Ascending aorta (tissue), 2 donors: ENCODE results near the gene GOLGA7B. TPM values are rescaled to one million over a fixed set of nuclear protein-coding genes. Genes with fewer than 3 reads are reported as not detected.

Experiments used
- DNase-seq, 2 donors: peaks; one replicate each; pipeline ENCODE4 v3.0.0-alpha.2; 2019; ENCODE audit warnings: low spot score in 2 of 2
- H3K27ac ChIP-seq, 2 donors: fragments of 200-600 bp; sonication (generic); one replicate each; pipeline ENCODE4 v1.5.1; 2016 to 2017; ENCODE audit warnings: mild to moderate bottlenecking in 1 of 2
- H3K27me3 ChIP-seq: fragments of 200-600 bp; sonication (generic); one replicate; pipeline ENCODE4 v1.5.1; 2017
- H3K36me3 ChIP-seq, 2 donors: fragments of 200-600 bp; sonication (generic); one replicate each; pipeline ENCODE4 v1.5.1; 2016
- H3K4me1 ChIP-seq, 2 donors: fragments of 200-600 bp; sonication (generic); one replicate each; pipeline ENCODE4 v1.5.1; 2016 to 2017; ENCODE audit warnings: mild to moderate bottlenecking in 1 of 2
- H3K4me3 ChIP-seq, 2 donors: fragments of 200-600 bp; sonication (generic); one replicate each; pipeline ENCODE4 v1.5.1; 2016 to 2017; ENCODE audit warnings: mild to moderate bottlenecking in 1 of 2
- H3K9me3 ChIP-seq, 2 donors: fragments of 200-600 bp; sonication (generic); one replicate each; pipeline ENCODE4 v1.5.1; 2016
- CTCF ChIP-seq, 3 experiments: fragments of 200-600 bp in 2 of 3; fragments of 450-650 bp in 1 of 3; sonication (generic) in 2 of 3; IDR thresholded peaks; one replicate each; pipeline ENCODE4 v1.5.1; 2016 to 2019; ENCODE audit warnings: antibody characterized with exemption in 3 of 3, mild to moderate bottlenecking in 1 of 3, moderate library complexity in 1 of 3
- intact Hi-C: fragments of 100-400 bp; cut with DNase I; formaldehyde crosslinking; loops from one replicate; pipeline ENCODE4 v1.15.1; 2023
- total RNA-seq: library from RNA; depleted of rRNA; stranded (reverse); fragments of >200 nt; gene quantifications from one replicate; pipeline ENCODE4 v1.1.0, GENCODE V29; 2016

GOLGA7B gene
- total RNA-seq, result 0.11 TPM

- TF ChIP-seq CTCF (IDR thresholded peaks at IDR 0.05), result no peak
- Histone ChIP-seq H3K4me1 (peaks cover 2 to 4% of the 10 kb centered on the region in 2 donors), H3K9me3 (no peaks in the 10 kb centered on the region), H3K36me3 (no peaks in the 10 kb centered on the region), H3K4me3 (peak within 1 kb of the TSS; percentile 58 to 71), H3K27me3 (no peaks in the 10 kb centered on the region), H3K27ac (no peak within 1 kb of the TSS)
- intact Hi-C loops, result no loop called here
- no peak for DNase-seq
Observed at GRCh38 chr10:97849687-97850402, at the start of gene GOLGA7B. GOLGA7B (plus strand) TSS chr10:97849843; CDS start chr10:97850304, 461 bp downstream.

GRCh38 chr10:97800474-97800873 is 49.2 kb upstream of the GOLGA7B start:
- intact Hi-C loops, result no loop called here
- no peaks in the 10 kb centered on the region for H3K27me3 ChIP-seq
- no peaks in the 10 kb centered on the region for H3K4me1 ChIP-seq
- H3K36me3 ChIP-seq, result no peaks in the 10 kb centered on the region
- no peak overlapping the region for H3K4me3 ChIP-seq
- no peak for TF ChIP-seq CTCF (IDR thresholded peaks at IDR 0.05)
- no peak for DNase-seq
- H3K27ac ChIP-seq, result no peak overlapping the region
- peaks cover 0 to 15% of the 10 kb centered on the region in 2 donors for H3K9me3 ChIP-seq

GRCh38 chr10:97801422-97801821 is 48.2 kb upstream of the GOLGA7B start:
- H3K4me3 ChIP-seq, result no peak overlapping the region
- no peaks in the 10 kb centered on the region for H3K4me1 ChIP-seq
- intact Hi-C loops, result no loop called here
- no peak for TF ChIP-seq CTCF (IDR thresholded peaks at IDR 0.05)
- H3K36me3 ChIP-seq, result no peaks in the 10 kb centered on the region
- H3K27me3 ChIP-seq, result no peaks in the 10 kb centered on the region
- H3K27ac ChIP-seq, result no peak overlapping the region
- peaks cover 0 to 15% of the 10 kb centered on the region in 2 donors for H3K9me3 ChIP-seq
- no peak for DNase-seq

- TF ChIP-seq CTCF (IDR thresholded peaks at IDR 0.05), result no peak
- H3K27me3 ChIP-seq, result no peaks in the 10 kb centered on the region
- H3K4me3 ChIP-seq, result no peak overlapping the region
- H3K9me3 ChIP-seq, result no peaks in the 10 kb centered on the region
- intact Hi-C loops, result no loop called here
- H3K36me3 ChIP-seq, result no peaks in the 10 kb centered on the region
- no peaks in the 10 kb centered on the region for H3K4me1 ChIP-seq
- H3K27ac ChIP-seq, result no peak overlapping the region
- no peak for DNase-seq
Observed at GRCh38 chr10:97805096-97805884, 44.4 kb upstream of the GOLGA7B start.

- intact Hi-C loops, result no loop called here
- H3K27me3 ChIP-seq, result no peaks in the 10 kb centered on the region
- no peaks in the 10 kb centered on the region for H3K36me3 ChIP-seq
- H3K9me3 ChIP-seq, result no peaks in the 10 kb centered on the region
- TF ChIP-seq CTCF (IDR thresholded peaks at IDR 0.05), result no peak
- DNase-seq, result no peak
- H3K4me1 ChIP-seq, result no peaks in the 10 kb centered on the region
- H3K27ac ChIP-seq, result no peak overlapping the region
- no peak overlapping the region for H3K4me3 ChIP-seq
Observed at GRCh38 chr10:97805949-97806348, 43.7 kb upstream of the GOLGA7B start.
